Measurements from ENCODE around the gene LARGE1.

DNA sequence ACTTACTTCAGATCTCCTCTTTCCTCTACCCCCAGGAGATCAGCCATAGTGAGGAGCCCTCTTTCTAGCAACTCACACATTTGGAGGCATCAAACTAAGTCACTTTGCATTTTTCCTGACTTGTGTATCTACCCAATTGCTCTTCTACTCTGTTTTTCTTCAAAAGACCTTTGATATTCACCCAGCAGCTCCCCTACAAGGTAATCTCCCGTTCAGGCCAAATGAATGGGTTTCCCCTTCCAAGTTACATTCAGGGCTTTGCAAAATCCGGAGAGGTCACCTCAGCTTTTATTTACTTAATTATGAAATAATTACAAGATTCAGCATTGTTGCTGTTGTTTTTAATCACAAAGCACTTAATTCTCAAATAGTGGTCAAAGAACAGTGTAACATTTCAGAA, 6.1 kb downstream of the LARGE1 start:
- TF ChIP-seq, protein P1, sequence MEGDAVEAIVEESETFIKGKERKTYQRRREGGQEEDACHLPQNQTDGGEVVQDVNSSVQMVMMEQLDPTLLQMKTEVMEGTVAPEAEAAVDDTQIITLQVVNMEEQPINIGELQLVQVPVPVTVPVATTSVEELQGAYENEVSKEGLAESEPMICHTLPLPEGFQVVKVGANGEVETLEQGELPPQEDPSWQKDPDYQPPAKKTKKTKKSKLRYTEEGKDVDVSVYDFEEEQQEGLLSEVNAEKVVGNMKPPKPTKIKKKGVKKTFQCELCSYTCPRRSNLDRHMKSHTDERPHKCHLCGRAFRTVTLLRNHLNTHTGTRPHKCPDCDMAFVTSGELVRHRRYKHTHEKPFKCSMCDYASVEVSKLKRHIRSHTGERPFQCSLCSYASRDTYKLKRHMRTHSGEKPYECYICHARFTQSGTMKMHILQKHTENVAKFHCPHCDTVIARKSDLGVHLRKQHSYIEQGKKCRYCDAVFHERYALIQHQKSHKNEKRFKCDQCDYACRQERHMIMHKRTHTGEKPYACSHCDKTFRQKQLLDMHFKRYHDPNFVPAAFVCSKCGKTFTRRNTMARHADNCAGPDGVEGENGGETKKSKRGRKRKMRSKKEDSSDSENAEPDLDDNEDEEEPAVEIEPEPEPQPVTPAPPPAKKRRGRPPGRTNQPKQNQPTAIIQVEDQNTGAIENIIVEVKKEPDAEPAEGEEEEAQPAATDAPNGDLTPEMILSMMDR (conservative IDR thresholded peaks at IDR 0.05; ENCODE audit: low read depth, low read length): no peak
- no peak for TF ChIP-seq EZH2phosphoT487 (IDR thresholded peaks at IDR 0.05; ENCODE audit: borderline replicate concordance, low read length)
